ENCODE data around the gene HIC1.

HIC1 gene

GRCh38 chr17:2076087-2076984 is 21.4 kb downstream of the HIC1 start:
- no peak for DNase-seq (ENCODE audit: low read depth)

GRCh38 chr17:2077040-2077439 is 22.1 kb downstream of the HIC1 start:
- no peak for DNase-seq (ENCODE audit: low read depth)

DNA sequence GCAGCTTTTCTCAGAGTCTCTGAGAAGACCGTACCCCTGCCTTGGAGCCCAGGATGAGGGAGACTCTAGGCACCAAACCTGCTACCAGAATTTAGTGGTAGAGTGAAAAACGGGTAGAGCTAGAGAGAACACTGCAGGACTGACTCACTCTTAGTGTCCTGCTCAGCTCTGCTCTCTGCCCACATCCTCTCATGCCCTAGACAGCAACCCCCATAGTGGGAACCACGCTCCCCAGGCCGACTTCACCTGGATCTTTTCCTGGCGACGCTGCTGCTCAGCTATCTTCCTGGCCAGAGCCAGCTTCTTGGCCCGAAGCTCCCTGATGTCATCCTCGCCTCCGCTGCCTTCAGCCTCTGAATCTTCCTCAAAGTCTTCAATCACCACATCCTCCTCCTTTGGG is 26.7 kb downstream of the HIC1 start:
- no peak for DNase-seq (ENCODE audit: low read depth)

DNA sequence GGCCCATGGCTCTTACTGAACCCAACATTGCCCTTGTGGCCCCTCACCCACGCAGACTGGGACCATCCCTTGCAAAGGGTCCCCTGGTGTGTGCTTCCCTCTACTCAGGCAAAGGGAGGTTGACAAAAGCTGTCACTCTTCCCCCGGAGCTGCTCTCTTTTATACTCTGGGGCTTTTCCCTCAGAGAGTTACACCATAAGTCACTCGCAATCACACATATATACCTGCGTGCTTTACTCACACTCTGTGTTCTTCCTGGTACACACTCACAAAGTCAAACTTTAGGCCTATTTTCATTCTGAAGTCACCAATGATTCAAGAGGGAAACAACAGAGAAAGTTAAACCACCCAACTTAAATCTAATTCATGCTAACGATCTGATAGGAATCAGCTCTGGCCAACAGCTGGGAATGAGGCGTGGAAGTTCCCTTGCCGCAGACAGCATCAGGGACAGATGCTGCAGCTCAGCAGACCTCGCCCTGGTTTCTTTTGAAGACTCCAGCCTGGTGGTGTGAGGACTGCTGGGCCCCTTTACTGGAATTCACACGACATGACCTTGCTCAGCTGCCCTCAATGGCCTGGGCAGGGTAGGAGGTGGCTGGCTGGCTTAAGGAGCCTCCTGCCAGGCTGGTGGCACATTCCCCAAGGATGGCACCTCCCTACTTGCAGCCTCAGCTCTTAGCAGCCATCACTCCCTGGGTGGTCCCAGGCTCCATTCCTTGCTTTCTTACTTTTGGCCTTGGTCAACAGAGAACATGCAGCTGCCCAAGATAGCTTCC is 27.3 kb downstream of the HIC1 start:
- DNase-seq (ENCODE audit: low read depth): no peak

- DNase-seq (ENCODE audit: low read depth): no peak
These were observed 28.7 kb downstream of the HIC1 start for GRCh38 chr17:2083613-2084035.

DNA sequence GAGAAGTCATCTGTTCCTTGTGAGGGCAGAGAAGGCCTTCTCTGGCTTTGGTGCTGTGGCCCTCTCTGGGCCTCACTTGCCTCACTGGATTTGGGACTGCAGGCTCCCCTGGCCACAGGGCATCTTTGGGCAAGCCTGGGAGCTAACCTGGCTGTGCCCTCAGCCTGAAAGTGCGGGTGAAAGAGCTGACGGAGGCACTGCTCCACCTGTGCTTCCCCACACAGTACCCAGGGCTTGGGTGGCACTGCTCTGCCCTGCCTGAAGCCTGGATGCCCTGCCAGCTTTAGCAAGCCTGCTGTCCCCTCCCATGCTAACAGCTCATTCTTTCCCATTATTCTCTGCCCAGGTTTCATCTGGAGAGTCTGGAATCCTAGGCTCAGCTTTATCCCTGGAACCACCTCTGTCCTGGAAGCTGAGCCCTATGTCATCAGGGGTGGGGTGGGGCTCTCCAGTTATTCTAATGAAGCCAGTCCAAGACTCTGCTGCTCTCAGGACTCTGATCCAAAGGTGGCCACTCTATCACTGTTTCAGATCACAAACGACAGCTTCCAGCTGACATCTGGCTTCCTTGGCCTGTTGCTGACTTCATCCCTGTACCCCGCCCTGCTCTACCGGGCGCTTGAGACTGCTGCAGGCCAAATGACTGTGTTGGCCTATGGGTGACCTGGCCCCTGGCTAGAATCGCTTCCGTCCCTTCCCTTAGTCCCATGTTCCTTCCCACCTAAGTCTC is 29.3 kb downstream of the HIC1 start:
- no peak for DNase-seq (ENCODE audit: low read depth)

DNA sequence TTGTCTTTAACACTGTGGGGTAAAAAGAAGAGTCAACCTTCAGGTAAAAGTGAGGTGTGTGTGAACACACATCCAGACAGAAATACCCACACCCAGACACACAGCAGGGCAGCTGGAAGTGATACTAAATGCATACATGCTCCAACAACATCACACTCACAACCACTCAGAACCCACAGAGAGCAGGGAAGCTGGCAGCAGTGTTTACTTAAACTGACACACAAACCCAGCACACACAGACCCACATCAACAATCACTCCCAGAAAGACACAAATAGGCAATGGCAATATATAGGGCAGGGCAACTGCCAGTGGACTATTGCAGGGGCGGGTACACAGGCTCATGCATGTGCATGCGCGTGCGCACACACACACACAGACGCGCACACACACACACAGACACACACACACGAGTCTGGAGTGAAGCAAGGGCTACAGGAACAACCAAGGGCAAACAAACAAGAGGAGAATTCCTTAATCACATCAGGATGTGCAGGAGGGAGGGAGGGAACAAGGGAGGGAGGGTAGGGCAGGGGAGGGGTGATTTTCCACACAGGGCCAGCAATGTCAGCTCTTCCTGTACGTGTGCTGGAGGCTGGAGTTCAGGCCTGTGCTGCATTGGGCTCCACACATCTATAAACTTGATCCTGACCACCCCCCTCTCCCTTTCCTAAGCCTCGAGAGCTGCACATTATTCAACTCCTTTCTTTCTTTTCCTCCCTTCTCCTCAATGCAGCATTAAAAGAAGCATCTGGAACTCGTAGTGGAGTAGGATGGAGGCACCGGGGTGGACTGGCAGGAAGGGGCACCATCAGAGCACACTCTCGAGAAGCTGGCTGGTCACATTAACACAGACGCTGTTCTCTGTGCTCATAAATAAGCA is 30.1 kb downstream of the HIC1 start:
- DNase-seq (ENCODE audit: low read depth): no peak

DNA sequence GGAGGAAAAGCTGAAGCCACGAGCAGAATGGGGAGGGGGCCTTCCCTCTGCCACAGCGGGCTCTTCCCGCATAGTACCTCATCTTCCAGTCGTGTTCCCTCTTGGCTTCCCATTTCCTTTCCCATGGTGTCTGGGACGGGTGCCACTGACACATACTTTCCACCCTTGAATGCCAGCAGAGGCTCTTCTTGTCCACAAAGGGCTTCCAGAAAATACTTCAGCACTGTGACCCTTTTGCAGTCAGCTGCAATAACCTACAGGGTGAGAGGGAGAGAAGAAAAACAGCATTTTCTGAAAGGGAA is 30.7 kb downstream of the HIC1 start:
- no peak for DNase-seq (ENCODE audit: low read depth)

- DNase-seq (ENCODE audit: low read depth): no peak
These were observed 31.4 kb downstream of the HIC1 start for GRCh38 chr17:2086306-2086705.

GRCh38 chr17:2087597-2088211 is 32.8 kb downstream of the HIC1 start:
- DNase-seq (ENCODE audit: low read depth): no peak

GRCh38 chr17:2089021-2089422 is 34.1 kb downstream of the HIC1 start:
- no peak for DNase-seq (ENCODE audit: low read depth)

DNA sequence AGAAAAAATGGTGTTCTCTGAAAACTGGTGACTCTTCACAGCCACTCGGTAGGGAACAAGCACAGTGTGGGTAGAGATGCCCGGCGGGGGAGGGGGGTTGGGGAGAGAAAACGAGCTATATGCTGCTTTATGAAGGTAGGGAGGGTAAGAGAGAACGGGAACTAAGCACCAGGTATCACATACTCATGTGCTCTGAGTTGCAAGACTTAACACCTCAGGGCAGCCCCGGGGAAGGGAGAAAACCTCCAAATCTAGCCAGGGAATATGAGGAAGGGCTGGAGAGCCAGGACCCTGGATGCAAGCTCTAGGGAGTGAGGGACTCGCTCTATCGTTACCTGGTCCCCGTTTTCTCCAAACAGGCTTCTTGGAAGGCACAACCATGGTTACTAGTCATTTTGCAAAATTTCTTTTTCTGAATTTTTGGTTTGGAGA is 35.3 kb downstream of the HIC1 start:
- no peak for DNase-seq (ENCODE audit: low read depth)

DNA sequence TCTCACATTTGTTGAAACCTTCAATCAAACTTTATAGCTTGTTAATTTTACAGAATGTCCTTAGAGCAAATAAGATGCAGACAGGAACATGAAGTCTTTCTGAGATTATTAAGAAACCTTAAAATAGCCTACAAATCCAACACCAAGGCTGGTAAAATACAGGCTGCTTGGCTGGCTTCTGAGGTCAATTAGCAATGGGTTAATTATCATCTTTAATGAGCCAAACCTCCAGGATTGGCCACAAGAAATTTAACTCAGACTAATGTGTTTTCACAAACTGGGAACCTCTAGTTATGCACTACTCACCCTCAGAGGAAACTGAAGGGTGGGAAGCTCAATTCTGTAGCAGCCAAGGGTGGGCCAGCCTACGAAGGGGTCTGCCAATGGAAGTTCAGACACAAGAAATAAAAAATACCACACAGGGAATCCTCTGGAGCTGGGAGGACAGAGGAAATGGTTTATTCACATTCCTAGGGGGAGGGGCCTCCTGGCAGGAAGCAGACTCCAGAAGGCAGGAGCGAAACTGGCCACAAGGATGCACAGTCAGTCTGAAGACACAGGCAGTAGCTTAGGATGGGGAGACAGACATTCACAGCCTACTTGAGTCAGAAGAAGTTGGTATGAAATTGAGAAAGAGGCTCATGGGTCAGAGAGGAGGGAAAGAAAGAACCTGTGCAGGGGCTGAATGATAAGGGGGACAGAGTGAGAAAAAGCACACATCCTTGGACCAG is 36.1 kb downstream of the HIC1 start:
- DNase-seq (ENCODE audit: low read depth): no peak

DNA sequence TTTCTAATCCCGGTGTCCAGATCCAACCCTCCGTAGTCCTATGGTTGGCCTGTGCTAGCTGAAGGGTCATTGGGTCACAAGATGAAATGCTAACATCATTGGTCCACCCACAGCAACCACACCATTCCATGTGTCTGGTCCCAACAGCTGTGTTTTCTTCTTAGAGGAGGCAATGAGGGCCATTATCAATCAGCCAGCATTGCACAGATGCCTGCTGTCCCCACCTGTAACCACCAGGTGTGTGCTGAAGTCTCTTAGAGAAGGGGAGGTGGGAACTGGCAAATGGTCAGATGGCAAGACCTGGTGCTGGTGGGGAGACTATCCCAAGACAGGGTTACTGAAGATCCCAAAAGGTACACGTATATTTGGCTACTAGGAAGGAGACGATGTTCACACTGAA is 37.4 kb downstream of the HIC1 start:
- DNase-seq (ENCODE audit: low read depth): no peak

DNA sequence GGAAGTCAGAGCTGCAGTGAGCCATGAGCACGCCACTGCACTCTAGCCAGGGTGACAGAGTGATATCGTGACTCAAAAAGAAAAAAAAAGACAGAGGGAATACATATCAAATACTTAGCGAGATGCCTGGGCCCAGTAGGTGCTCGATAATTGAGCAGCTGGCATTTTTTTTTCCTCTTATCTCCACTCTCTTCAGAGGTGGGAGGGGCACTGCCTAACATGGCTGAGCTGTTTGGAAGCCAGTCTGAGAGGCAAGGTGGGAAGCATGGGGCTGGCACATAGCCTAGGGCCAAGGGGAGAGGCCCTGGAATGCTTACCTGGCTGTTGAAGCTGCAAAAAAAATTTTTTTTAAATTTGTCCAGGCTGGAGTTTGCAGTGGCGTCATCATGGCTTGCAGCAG is 38.4 kb downstream of the HIC1 start:
- no peak for DNase-seq (ENCODE audit: low read depth)

DNA sequence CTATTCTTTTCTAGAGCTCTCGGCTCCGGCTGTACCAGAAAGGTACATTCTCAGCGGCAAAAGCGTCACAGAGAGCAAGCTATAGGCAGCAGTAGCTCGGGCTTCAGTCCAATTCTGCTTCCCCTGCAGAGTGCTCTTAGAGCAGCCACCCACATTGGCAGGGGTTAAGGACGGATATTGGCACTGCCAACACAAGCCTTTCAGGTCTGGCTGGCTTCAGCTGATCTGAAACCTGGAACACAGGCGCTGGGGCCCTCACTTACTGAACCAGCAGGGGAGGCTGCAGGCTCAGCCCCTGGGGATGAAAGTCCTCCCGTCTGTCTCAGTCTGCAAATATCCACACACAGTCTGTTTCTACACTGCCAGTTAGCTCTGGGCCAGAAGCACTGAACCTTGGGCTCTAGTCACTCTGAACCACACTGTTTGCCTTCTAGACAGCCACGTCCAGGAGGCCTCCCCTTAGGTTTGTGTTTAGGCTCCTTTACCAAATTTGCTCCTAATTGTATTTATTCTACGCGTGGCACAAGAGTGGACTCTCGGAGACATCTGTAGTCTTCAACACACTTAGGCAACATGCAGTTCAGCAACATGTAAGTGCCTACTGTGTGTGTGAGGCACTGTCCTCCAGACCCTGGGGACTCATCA is 40.1 kb downstream of the HIC1 start:
- DNase-seq (ENCODE audit: low read depth): no peak

DNA sequence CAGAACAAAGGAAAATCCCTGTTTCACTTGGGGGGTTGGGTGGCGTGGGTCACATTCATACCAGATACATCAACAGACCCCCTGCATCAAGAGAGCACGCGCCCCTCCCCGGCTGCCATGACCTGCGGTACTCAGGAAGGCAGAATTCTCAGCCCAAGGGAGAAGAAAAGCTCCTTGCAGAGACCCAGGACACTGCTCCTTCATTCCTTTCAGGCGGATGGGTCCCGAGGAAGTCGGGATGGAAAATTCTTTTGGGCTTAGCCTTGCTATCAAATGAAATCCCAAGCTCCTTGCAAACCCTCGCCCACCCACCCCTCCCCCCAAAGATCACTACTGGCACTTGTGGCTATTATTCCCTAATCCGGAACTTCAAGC is 40.6 kb downstream of the HIC1 start:
- DNase-seq (ENCODE audit: low read depth): no peak

DNA sequence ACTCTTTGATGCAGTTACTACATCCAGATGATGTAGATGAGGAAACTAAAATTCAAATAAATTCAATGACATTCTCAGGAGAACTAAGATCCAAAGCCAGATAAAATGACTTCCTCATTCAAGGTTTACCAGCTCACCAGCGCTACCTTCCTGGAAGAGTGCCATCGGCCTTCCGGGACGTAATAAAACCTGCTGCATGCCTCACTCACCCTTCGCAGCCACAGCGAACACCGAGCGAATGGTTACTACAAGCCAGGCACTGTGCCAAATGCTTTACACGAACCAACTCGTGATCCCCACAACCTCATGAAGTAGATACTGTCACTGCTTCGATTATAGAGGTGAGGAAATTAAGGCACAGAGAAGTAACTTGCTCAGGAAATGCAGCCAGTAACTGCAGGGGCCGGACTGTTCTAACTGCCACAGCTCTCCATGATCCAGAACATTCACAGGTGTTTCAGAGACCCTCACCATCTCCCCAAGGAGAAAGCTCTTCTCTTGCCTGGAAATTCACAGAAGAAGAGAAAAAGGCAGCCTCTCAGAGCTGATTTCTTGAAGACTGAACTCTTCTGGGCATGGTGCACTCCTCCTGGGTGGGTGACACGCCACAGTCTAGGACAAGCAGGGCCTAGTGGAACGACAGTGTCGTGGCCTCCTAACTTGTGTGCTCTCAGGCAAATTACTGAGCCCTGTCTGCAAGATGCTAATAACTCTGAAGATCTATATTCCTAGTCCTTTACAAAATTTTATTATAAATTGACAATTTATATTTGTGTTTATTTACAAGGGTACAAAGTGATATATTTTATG is 46.8 kb downstream of the HIC1 start:
- DNase-seq (ENCODE audit: low read depth): peak; percentile 31

Data from activated T-cell treated with anti-CD3 and anti-CD28 coated beads for 1 hour (primary cell).